ENCODE measurements around the gene CSRNP2.
"Not testable (repeated sequence)": the region's sequence is repeated elsewhere in the genome, so short reads cannot be mapped to it uniquely, and the experiment has no call there.

Gene CSRNP2, protein sequence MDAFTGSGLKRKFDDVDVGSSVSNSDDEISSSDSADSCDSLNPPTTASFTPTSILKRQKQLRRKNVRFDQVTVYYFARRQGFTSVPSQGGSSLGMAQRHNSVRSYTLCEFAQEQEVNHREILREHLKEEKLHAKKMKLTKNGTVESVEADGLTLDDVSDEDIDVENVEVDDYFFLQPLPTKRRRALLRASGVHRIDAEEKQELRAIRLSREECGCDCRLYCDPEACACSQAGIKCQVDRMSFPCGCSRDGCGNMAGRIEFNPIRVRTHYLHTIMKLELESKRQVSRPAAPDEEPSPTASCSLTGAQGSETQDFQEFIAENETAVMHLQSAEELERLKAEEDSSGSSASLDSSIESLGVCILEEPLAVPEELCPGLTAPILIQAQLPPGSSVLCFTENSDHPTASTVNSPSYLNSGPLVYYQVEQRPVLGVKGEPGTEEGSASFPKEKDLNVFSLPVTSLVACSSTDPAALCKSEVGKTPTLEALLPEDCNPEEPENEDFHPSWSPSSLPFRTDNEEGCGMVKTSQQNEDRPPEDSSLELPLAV
- total RNA-seq, result 36.4 reads per million, percentile 61 among the genes with 10 or more reads in this experiment

DNA sequence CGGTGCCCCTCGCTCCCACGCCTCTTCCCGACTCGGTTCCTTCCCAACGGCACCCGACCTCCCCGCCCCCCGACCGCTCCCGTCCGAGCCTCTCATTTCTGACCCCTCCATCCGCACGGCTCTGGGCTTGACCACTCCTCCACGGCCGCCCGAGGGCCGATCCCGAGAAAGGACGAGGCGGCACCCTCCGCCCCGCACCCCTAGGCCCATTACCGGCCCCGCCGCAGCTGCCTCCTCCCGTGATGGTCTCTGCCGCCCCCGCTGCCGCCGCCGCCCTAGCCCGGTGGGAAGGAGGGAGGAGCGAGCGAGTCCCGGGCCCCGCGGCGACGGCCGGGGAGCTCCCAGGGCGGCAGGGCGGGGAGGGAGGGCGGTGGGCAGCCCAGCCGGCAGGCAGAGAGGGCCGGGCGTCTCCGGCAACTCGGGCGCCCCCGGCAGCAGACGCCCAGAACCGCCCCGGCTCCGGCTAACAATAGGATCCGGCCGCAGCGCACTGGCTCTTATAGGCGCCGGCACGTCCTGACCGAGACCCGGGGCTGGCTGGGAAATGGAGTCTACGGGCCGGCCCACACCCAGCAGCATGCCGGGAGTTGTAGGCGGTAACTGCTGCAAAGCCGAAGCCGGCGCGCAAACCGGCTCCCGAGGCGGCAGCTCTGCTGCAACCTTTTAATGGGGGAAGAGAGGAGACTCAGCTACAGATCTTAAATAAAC lies at the start of gene CSRNP2:
CSRNP2 (minus strand) TSS at position 471 of the 708 bp plus-strand sequence. CDS start 7,035 bp downstream, outside the sequence.
- DNase-seq, result peak; percentile 92

DNA sequence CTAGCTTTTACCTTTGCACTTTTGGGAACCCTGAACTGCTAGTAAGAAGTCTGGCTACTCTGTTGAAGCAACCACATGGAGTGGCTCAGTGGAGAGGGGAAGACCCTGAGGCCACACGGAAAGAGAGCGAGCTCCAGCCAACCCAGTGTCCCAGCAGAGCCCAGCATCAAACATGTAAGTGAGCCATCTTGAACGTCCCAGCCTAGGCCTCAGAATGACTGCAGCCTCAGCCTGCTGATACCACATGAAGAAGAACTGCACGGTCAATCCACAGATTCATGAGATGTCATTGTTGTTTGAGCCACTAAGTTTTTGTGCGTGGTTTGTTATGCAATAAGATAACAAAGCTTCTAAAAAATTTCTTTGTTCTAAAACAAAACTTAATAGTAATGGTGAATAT lies 49.3 kb upstream of the CSRNP2 start:
- DNase-seq, result no peak

DNA sequence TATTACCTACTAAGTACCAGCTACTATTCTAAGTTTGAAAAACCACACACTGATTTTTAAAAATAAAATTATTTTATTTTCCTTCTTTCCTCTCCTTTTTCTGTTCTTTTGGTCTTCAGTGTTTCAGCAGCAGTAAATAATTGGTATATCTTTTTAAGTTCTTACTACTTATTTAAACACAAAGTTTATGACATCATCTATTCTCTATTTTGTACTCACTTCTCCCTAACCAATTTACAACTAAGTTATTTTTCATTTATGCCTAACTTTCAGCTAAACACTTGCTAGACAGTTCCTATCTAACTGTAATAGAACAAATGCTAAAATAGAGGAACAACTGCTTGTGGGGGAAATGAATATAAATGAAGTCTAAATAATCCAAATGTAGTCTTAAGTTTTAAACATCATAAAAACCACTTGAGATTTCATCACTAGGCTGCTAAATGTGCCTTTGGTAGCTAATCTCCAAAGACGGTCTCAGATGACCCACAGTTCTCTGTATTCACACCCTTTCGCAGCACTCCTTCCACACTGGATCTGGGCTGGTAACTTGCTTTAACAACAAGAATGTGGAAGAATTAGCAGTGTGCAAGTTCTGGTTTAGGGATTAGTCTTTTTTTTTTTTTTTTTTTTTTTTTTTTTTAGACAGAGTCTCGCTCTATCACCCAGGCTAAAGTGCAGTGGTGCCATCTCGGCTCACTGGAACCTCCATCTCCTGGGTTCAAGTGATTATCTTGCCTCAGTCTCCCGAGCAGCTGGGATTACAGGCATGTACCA lies 48.5 kb upstream of the CSRNP2 start:
- DNase-seq, result no peak

DNA sequence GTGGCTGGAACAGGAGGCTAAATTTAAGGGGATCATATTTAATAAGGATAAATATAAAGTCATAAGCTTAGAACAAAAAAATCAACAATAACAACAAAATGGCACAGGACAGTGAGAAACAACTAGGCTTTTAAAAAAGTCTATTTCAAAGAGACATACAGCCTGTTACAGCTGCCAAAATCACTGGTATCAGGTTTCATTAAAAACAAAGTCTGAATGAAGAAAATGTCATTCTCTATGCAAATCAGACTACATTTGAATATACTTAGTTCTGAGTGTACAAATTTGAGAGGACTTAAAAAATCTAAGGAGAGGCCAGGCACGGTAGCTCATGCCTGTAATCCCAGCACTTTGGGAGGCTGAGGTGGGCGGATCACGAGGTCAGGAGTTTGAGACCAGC lies 45.5 kb upstream of the CSRNP2 start:
- no peak for DNase-seq

DNA sequence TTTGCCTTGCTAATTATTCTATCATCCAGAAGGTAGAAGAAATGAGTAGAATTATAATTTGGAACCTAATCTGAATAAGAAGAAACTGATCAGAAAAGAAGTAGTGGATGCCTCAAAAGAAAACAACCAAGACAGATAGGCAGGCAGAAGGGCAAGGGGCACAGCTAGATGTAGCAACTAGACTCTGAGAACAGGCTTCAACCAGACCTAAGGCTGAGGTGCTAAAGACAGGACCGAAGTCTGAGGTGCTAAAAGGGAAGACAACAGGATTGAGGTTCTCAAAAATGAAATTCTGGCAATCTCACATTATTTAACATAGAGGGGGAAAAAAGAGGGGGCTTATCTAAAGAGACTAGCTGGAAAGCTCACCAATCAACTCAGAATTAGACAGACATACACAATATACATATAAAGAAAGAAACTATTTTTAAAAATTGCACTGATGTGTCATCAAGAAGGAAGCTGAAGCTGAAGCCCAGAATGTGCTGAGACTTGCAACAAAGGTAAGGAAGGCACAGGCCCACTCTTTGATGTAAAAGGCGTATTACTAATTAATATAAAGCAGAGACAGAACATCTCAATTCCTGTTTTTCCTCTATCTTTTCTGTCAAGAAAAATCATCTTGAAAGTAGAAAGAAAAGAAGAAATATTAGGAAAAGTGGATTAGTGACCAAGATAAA lies 43.8 kb upstream of the CSRNP2 start:
- DNase-seq, result no peak

DNA sequence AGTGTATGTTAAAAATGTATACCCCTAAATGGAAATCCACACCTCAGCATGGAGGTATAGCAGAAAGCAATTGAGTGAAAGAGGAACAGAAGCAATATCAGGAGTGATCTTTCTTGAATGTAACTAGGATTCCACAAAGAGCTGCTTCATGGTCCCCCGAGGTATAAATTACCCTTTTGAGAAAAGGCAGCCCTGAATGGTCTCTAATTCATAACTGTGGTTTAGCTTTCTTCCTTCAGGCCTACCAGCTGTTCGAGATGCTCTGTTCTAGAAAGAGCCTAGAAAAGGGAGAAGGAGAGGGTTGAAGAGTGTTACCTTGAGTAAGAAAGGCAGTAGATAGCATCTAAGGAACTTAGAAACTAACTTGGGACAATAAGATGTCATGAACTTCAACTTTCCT lies 42.9 kb upstream of the CSRNP2 start:
- no peak for DNase-seq

DNA sequence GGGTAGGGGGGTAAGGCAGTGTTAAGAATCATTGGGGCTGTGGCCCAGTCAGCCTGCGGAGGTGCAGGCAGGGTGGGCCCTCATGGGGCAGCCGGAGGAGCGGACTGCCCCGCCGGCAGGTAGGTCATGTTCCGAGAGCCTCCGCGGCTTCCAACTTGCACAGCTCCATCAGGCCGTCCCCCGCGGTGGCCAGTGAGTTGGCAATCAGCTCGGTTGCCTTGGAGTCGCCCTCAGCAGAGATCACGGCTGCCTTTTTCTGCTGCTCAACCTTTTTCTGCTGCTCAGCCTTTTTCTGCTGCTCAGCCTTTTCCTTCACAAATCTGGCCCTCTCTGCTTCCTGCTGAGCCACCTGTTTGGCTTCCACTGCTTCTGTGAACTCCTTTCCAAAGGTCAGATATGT lies 41.1 kb upstream of the CSRNP2 start:
- DNase-seq, result no peak

DNA sequence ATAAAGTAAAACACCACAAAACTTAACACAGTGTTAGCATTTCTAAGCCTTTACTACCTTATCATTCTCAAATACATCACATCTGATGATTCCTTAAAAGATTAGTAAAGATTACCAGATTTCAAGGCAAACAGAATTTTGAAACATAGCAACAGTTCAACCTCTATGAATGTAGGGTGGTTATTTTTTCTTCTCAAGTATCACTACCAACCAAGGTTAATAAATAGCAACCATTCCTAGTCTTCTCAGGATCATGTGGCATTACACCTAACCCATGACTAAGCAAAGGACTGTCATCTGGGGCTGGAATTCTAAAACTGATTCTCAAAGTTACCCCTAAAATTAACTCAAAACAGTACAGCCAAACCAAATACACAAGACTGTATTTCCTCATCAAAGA lies 39.4 kb upstream of the CSRNP2 start:
- no peak for DNase-seq

DNA sequence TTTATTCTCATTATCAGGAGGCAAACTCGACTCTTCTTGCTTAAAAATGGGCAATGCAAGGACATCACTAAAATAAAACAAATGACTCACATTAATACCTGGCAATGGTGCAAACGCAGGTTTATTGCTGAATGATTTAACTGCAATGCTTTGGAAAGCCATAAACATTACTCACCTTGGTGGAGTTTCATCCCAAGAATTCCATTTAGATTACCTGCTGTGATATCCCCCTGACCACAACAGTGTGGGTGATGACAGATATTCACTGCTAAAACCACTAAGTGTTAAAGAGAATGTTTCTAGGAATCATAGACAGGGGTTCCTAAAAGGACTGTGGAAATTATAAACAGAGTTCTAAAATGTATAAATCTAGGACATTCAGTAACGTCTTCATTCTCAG lies 35.3 kb upstream of the CSRNP2 start:
- DNase-seq, result no peak

DNA sequence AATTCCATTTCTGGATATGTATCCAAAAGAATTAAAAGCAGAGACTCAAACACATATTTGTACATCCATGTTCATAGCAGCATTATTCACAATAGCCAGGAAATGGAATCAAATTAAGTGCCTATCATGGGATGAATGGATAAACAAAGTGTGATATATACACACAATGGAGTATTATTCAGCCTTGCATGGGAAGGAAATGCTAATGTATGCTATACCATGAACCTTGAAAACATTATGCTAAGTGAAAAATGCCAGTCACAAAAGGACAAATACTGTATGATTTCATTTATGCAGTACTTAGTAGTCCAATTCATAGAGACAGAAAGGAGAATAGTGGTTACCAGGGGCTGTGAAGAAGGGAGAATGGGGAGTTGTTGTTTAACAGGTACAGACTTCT lies 32.1 kb upstream of the CSRNP2 start:
- no peak for DNase-seq

DNA sequence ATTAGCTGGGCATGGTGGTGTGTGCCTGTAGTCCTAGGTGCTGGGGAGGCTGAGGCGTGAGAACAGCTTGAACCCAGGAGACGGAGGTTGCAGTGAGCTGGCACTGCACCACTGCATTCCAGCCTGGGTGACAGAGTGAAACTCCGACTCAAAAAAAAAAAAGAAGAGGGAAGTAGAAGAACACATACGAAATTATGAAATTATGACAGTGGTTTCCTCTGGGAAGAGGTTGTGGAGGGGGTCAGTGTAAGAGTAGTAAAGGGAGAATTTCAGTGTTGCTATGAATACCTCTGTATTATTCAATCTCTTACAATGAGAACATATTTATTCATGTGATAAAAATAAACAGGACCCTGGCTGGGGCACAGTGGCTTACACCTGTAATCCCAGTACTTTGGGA lies 24.7 kb upstream of the CSRNP2 start:
- no peak for DNase-seq

DNA sequence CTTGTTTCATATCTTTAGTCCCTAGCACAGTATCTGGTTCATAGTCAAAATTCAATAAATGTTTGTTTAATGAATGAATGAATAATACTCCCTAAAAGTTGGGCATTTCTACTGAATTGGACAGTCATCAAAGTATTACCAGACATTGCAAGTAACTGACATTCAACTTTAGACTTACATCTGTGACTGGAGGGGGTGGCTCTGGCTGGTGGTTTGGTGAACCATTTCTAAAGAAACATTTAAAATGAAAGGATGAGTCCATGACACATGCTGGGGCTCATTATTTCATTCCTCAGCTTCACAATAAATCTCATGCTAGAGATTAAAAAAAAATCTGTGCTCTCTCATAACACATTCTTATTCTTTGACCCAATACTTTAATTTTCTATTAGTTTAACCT lies 20.6 kb upstream of the CSRNP2 start:
- no peak for DNase-seq

DNA sequence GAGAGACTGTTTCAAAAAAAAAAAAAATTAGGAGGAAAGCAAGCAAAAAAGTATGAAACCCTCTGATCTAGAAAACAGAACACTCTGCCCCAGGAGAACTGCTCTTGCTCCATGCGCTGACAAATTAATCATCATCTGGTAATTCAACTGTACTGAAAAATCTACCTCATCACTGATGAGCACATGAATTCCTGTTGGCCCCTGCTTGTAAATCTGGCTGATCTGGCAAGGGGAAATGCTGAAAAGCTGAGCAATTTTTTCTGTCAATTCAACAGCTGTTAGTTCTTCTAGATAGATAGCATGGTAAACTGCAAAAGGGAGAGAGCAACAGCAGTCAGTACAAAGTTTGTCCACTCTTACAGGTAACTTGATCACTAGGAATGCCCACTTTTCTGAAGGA lies 15.2 kb upstream of the CSRNP2 start:
- DNase-seq, result no peak

DNA sequence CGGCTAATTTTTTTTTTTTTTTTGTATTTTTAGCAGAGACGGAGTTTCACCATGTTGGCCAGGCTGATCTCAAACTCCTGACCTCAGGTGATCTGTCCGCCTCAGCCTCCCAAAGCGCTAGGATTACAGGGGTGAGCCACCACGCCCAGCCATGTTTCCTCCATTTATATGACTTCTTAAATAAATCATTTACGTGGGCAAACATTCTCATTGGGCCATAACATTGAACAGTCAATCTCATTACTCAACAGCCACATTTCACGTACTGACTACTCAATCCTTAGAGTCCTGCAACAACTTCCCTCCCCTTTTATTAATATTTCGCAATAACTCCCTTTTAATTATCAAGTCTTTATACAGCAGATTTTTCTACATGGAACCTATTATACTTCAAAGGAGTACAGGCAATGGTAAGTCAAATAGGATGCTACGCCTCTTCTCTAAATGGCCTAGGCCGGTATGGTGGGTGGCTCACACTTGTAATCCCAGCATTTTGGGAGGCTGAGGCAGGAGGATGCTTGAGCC lies 7.4 kb upstream of the CSRNP2 start:
- DNase-seq, result no peak

DNA sequence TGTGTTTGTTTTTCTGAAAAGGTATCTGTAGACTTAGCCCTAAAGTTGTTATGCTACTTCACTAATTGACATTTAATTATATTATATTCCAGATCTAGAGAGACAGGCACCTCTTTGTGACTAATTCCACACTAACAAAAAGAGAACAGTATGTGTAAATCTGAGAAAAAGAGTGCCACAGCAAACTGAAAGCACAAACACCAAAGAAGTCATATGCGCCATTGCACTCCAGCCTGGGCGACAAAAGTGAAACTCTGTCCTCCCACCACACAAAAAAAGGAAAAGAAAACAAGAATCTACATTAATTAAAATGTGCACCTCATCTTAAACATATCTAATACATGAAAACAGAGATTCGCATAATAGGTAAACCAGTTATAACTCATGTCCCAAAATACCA lies 4.4 kb upstream of the CSRNP2 start:
- DNase-seq, result no peak

DNA sequence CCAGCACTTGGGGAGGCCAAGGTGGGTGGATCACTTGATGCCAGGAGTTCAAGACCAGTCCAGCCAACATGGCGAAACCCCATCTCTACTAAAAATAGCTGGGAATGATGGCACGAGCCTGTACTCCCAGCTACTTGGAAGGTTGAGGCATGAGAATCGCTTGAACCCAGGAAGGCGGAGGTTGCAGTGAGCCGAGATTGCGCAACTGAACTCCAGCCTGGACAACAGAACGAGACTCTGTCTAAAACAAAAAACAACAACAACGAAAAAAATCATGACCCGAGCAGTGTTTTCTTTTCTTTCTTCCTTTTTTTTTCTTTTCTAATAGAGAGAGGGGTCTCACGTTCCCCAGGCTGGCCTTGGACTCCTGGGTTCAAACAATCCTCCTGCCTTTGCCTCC lies 3.5 kb upstream of the CSRNP2 start:
- DNase-seq, result no peak

DNA sequence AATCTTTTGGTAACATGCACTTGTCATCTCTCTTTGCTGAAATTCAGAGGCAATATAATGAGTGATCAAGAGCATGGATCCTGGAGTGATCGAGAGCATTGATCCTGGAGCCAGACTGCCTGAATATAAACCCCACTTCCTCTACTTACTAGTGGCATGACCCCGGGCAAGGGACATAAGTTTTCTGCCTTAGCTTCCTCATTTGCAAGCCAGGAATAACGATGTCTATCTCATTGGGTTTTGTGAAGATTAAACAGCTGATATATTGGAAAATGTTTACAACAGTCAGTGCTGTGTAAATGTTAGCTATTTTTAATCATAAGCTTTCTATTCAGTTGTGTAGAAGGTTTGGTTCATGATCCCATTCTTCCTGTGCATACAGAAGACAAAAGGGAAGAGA lies 2.4 kb upstream of the CSRNP2 start:
- no peak for DNase-seq

DNA sequence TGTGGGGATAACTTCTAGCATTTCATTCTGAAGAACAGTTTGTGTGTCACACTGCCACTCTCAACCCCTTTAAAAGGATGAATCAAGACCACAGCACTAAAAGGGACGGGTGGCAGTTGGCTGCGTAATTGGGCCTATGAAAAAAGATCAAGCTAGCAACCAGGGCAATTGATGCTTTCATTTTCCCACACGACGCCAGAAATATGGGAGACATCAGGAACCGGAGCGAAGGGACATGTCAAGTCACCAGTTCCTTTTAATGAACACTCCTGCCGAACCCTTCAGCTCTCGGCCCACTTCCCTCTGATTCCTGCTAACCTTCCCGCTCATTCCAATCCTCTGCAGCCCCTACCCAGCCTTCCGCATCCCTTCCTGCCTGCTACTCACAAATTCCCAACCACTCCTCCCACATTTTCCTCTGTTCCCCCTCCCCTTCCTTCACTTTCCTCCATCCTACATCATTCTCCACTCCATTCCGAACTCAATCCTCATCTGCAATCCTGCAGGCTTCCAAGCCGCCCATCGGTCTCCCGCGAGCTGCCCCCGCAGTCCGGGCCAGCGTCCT lies 753 bp downstream of the CSRNP2 start:
- no peak for DNase-seq

DNA sequence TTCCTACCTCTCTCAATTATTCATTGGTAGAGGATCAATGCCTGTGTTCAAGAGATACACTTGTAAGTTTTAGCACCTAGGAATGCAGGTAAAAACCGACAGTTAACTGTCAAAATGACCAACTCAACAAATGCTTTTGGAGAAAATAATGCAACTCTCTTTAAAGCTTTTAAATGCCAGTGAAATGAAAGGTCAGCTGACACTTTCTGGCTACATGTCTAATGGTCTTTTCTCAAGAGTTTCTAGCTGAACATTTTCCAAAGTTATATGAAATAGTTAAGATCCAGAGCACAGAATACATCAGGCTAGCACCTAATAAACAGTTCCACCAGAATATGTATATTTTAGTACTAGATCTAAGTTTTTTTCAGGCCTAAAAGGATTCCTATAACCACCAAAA lies 2.0 kb downstream of the CSRNP2 start:
- no peak for DNase-seq

DNA sequence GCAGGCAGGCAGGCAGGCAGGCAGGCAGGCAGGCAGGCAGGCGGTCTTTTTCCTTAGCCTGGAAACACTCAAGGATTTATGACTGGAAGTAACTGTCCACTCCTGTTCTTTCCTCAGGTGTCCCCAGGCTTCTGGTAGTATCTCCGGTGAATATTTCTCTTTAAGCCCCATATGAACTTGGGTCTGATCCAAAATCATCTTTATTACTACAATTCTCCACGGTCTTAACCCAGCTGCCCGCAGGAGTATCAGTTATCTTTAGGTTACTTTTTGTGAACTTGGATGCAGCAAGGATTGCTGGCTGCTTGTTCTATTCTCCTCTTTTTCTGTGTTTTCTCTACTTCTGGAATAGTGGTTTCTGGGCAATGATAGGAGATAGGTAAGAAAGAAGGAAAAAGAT lies 3.3 kb downstream of the CSRNP2 start:
- DNase-seq, result no peak

DNA sequence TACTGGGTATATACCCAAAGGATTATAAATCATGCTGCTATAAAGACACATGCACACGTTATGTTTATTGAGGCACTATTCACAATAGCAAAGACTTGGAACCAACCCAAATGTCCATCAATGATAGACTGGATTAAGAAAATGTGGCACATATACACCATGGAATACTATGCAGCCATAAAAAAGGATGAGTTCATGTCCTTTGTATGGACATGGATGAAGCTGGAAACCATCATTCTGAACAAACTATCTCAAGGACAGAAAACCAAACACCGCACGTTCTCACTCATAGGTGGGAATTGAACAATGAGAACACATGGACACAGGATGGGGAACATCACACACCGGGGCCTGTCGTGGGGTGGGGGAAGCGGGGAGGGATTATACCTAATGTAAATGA lies 4.5 kb downstream of the CSRNP2 start:
- not testable (repeated sequence) for DNase-seq

DNA sequence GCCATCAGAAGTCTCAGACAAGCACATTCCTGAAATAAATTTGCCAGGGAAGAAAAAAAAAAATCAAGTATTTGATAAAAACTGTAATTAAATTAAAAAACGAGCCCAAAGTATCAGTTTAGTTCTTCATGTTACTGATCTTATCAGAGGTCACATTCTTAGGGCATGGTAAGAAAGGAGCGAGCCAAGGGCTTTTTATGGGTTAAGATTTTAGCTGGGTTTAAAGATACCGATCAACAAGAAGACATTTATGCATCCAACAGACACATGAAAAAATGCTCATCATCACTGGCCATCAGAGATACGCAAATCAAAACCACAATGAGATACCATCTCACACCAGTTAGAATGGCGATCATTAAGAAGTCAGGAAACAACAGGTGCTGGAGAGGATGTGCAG lies 5.0 kb downstream of the CSRNP2 start:
- not testable (repeated sequence) for DNase-seq
